H9 (cell line): Measurements from ENCODE around the gene CALN1. TPM values are rescaled to one million over a fixed set of nuclear protein-coding genes. Genes with fewer than 3 reads are reported as not detected.

ENCODE experiments used
- DNase-seq: peaks from one replicate; pipeline ENCODE4 v3.0.0-alpha.2; 2017
- H2AFZ ChIP-seq: one replicate; pipeline ENCODE4 v1.6.1; 2013; ENCODE audit warnings: mild to moderate bottlenecking, low read length, control low read depth, moderate library complexity
- H2AK5ac ChIP-seq: 2 replicates; pipeline ENCODE4 v1.6.1; 2013; ENCODE audit warnings: low read length, control low read depth, mixed read lengths; ENCODE audit not compliant: insufficient read length
- H2BK120ac ChIP-seq: one replicate; pipeline ENCODE4 v1.6.1; 2013; ENCODE audit warnings: low read depth, mild to moderate bottlenecking, low read length, control low read depth, inconsistent platforms; ENCODE audit not compliant: poor library complexity, severe bottlenecking
- H2BK12ac ChIP-seq: 2 replicates; pipeline ENCODE4 v1.6.1; 2013; ENCODE audit warnings: low read length, control low read depth, mixed read lengths, low read depth; ENCODE audit not compliant: insufficient read length
- H2BK15ac ChIP-seq: 2 replicates; pipeline ENCODE4 v1.6.1; 2013; ENCODE audit warnings: low read depth, low read length, control low read depth
- H2BK20ac ChIP-seq: one replicate; pipeline ENCODE4 v1.6.1; 2013; ENCODE audit warnings: low read depth, mild to moderate bottlenecking, low read length, control low read depth, inconsistent platforms; ENCODE audit not compliant: poor library complexity, severe bottlenecking
- H2BK5ac ChIP-seq: 2 replicates; pipeline ENCODE4 v1.6.1; 2013; ENCODE audit warnings: low read length, control low read depth, mixed read lengths; ENCODE audit not compliant: insufficient read length
- H3K14ac ChIP-seq: 2 replicates; pipeline ENCODE4 v1.6.1; 2013; ENCODE audit warnings: low read length, control low read depth; ENCODE audit not compliant: insufficient read depth
- H3K18ac ChIP-seq: 2 replicates; pipeline ENCODE4 v1.6.1; 2013; ENCODE audit warnings: low read depth, mild to moderate bottlenecking, mixed read lengths, low read length, control low read depth; ENCODE audit not compliant: insufficient read length
- H3K23ac ChIP-seq: 2 replicates; pipeline ENCODE4 v1.6.1; 2013; ENCODE audit warnings: low read length, control low read depth, mixed read lengths, low read depth; ENCODE audit not compliant: insufficient read length
- H3K23me2 ChIP-seq: 2 replicates; pipeline ENCODE4 v1.6.1; 2013; ENCODE audit warnings: low read depth, mild to moderate bottlenecking, mixed read lengths, low read length, control low read depth; ENCODE audit not compliant: insufficient read length, poor library complexity, severe bottlenecking
- H3K27ac ChIP-seq: 2 replicates; pipeline ENCODE4 v1.5.1; 2013; ENCODE audit warnings: low read length, control low read depth, mixed read lengths, low read depth; ENCODE audit not compliant: insufficient read length
- H3K27me3 ChIP-seq: 2 replicates; pipeline ENCODE4 v1.6.1; 2013; ENCODE audit warnings: low read length, control low read depth, inconsistent platforms; ENCODE audit not compliant: insufficient read depth
- H3K4ac ChIP-seq: 2 replicates; pipeline ENCODE4 v1.6.1; 2013; ENCODE audit warnings: low read depth, mild to moderate bottlenecking, control low read depth, inconsistent platforms, low read length, moderate library complexity
- H3K4me1 ChIP-seq: 2 replicates; pipeline ENCODE4 v1.6.1; 2013; ENCODE audit warnings: low read length, control low read depth, inconsistent platforms; ENCODE audit not compliant: insufficient read depth
- H3K4me2 ChIP-seq: 2 replicates; pipeline ENCODE4 v1.6.1; 2013; ENCODE audit warnings: low read length, control low read depth, mixed read lengths; ENCODE audit not compliant: insufficient read length, insufficient read depth
- H3K56ac ChIP-seq: 2 replicates; pipeline ENCODE4 v1.6.1; 2013; ENCODE audit warnings: low read depth, mild to moderate bottlenecking, mixed read lengths, low read length, control low read depth; ENCODE audit not compliant: insufficient read length
- H3K79me1 ChIP-seq: 2 replicates; pipeline ENCODE4 v1.6.1; 2013; ENCODE audit warnings: low read depth, mild to moderate bottlenecking, moderate library complexity, low read length, control low read depth, inconsistent platforms; ENCODE audit not compliant: insufficient read depth, poor library complexity, severe bottlenecking
- H3K79me2 ChIP-seq: 2 replicates; pipeline ENCODE4 v1.6.1; 2013; ENCODE audit warnings: low read length, control low read depth, inconsistent platforms; ENCODE audit not compliant: insufficient read depth
- H3K9ac ChIP-seq: 2 replicates; pipeline ENCODE4 v1.6.1; 2013; ENCODE audit warnings: low read length, control low read depth, mixed read lengths; ENCODE audit not compliant: insufficient read length; ENCODE audit errors: extremely low read depth
- H3K9me3 ChIP-seq: one replicate; pipeline ENCODE4 v1.6.1; 2013; ENCODE audit warnings: low read depth, low read length, inconsistent platforms; ENCODE audit not compliant: control insufficient read depth
- H3T11ph ChIP-seq: one replicate; pipeline ENCODE4 v1.6.1; 2013; ENCODE audit warnings: mild to moderate bottlenecking, low read length, control low read depth, inconsistent platforms
- H4K20me1 ChIP-seq: one replicate; pipeline ENCODE4 v1.6.1; 2013; ENCODE audit not compliant: control insufficient read depth, insufficient read length, insufficient read depth
- H4K5ac ChIP-seq: 2 replicates; pipeline ENCODE4 v1.6.1; 2013; ENCODE audit warnings: low read depth, mild to moderate bottlenecking, mixed read lengths, low read length, control low read depth; ENCODE audit not compliant: insufficient read length
- H4K8ac ChIP-seq: replicated peaks from 2 replicates; pipeline ENCODE4 v1.6.1; 2013; ENCODE audit warnings: low read length, control low read depth, mixed read lengths, low read depth; ENCODE audit not compliant: insufficient read length
- H4K91ac ChIP-seq: 2 replicates; pipeline ENCODE4 v1.6.1; 2013; ENCODE audit warnings: low read depth, mild to moderate bottlenecking, moderate library complexity, mixed read lengths, low read length, control low read depth; ENCODE audit not compliant: insufficient read length
- H3K27ac Mint-ChIP-seq, 3 experiments: 2 replicates in 2 of 3; 3 replicates in 1 of 3; pipeline ENCODE4 v1.8.0; 2020 to 2021; ENCODE audit warnings: mixed read lengths in 3 of 3, mild to moderate bottlenecking in 1 of 3, moderate library complexity in 1 of 3
- H3K27me3 Mint-ChIP-seq: 2 replicates; pipeline ENCODE4 v1.8.0; 2021; ENCODE audit warnings: low read depth, mild to moderate bottlenecking, moderate library complexity, mixed read lengths
- H3K36me3 Mint-ChIP-seq, 3 experiments: 2 replicates in 2 of 3; 3 replicates in 1 of 3; pipeline ENCODE4 v1.8.0; 2020 to 2021; ENCODE audit warnings: low read depth in 3 of 3, mixed read lengths in 3 of 3; ENCODE audit not compliant: insufficient read depth in 1 of 3
- H3K4me1 Mint-ChIP-seq, 2 experiments: 2 replicates each; pipeline ENCODE4 v1.8.0; 2020; ENCODE audit warnings: mixed read lengths in 2 of 2
- H3K4me3 Mint-ChIP-seq, 2 experiments: 2 replicates in 1 of 2; 3 replicates in 1 of 2; pipeline ENCODE4 v1.8.0; 2020 to 2021; ENCODE audit warnings: mild to moderate bottlenecking in 2 of 2, mixed read lengths in 2 of 2, moderate library complexity in 1 of 2
- H3K9me3 Mint-ChIP-seq, 2 experiments: 2 replicates in 1 of 2; 3 replicates in 1 of 2; pipeline ENCODE4 v1.8.0; 2020; ENCODE audit warnings: mild to moderate bottlenecking in 2 of 2, mixed read lengths in 2 of 2, moderate library complexity in 1 of 2
- WGBS: extraction: QIAGEN DNeasy Blood & Tissue Kit; methylation state at CpG from one replicate; pipeline ENCODE4 v1.1.7; 2013; ENCODE audit warnings: missing lambda C conversion rate, low lambda C conversion rate, mixed read lengths; ENCODE audit not compliant: insufficient read length; ENCODE audit errors: extremely low coverage; 5-methylcytosine and 5-hydroxymethylcytosine counted together
- total RNA-seq: library from RNA; stranded (reverse); gene quantifications from 2 replicates; pipeline ENCODE4 v1.2.1, GENCODE V29; 2021
- TF ChIP-seq, protein P1 (sequence below): fragments of 200-600 bp; sonication (generic); conservative IDR thresholded peaks from 3 replicates; pipeline ENCODE4 v1.8.0; 2021; ENCODE audit warnings: antibody characterized with exemption, mild to moderate bottlenecking

Gene CALN1
- total RNA-seq, 1 experiment from 2014 or later = 2.8 TPM

GRCh38 chr7:72234086-72234485, 178.1 kb downstream of the CALN1 start:
- H3K9me3 Mint-ChIP-seq = no peaks in the 10 kb centered on the region; a peak in 1 of 5 replicates
- H2BK120ac ChIP-seq = no peak overlapping the region
- no peaks in the 10 kb centered on the region for H3K23me2 ChIP-seq
- no peaks in the 10 kb centered on the region for H3K9me3 ChIP-seq
- H4K5ac ChIP-seq = no peak overlapping the region
- H3K9ac ChIP-seq = no peak overlapping the region
- H2AK5ac ChIP-seq = no peak overlapping the region
- H2BK5ac ChIP-seq = no peak overlapping the region
- DNase-seq = no peak
- no peaks in the 10 kb centered on the region for H3K79me2 ChIP-seq
- H3K4me3 Mint-ChIP-seq = no peak overlapping the region
- TF ChIP-seq, protein P1, sequence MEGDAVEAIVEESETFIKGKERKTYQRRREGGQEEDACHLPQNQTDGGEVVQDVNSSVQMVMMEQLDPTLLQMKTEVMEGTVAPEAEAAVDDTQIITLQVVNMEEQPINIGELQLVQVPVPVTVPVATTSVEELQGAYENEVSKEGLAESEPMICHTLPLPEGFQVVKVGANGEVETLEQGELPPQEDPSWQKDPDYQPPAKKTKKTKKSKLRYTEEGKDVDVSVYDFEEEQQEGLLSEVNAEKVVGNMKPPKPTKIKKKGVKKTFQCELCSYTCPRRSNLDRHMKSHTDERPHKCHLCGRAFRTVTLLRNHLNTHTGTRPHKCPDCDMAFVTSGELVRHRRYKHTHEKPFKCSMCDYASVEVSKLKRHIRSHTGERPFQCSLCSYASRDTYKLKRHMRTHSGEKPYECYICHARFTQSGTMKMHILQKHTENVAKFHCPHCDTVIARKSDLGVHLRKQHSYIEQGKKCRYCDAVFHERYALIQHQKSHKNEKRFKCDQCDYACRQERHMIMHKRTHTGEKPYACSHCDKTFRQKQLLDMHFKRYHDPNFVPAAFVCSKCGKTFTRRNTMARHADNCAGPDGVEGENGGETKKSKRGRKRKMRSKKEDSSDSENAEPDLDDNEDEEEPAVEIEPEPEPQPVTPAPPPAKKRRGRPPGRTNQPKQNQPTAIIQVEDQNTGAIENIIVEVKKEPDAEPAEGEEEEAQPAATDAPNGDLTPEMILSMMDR = no peak
- no peak overlapping the region for H2AFZ ChIP-seq
- no peak overlapping the region for H3K18ac ChIP-seq
- no CpG with 5 or more reads among the region's 3 CpGs for WGBS
- no peaks in the 10 kb centered on the region for H3K27me3 ChIP-seq
- no peaks in the 10 kb centered on the region; the same call in 1 of the 2 replicates for H3K27me3 Mint-ChIP-seq
- no peak overlapping the region for H2BK20ac ChIP-seq
- no peak overlapping the region for H3K14ac ChIP-seq
- no peak overlapping the region for H4K8ac ChIP-seq
- H2BK12ac ChIP-seq = no peak overlapping the region
- H3K4me2 ChIP-seq = no peak overlapping the region
- peak overlapping the region in 2 of 3 experiments; percentile 10 to 57; a peak in 1 of 7 replicates for H3K27ac Mint-ChIP-seq
- no peaks in the 10 kb centered on the region for H3K4me1 ChIP-seq
- H4K20me1 ChIP-seq = no peaks in the 10 kb centered on the region
- peaks cover 3 to 15% of the 10 kb centered on the region in 2 experiments for H3K4me1 Mint-ChIP-seq
- H4K91ac ChIP-seq = no peak overlapping the region
- H3T11ph ChIP-seq = no peak overlapping the region
- H3K79me1 ChIP-seq = no peaks in the 10 kb centered on the region
- H3K23ac ChIP-seq = no peak overlapping the region
- H3K4ac ChIP-seq = no peak overlapping the region
- no peak overlapping the region for H3K56ac ChIP-seq
- H2BK15ac ChIP-seq = no peak overlapping the region
- H3K36me3 Mint-ChIP-seq = no peaks in the 10 kb centered on the region; a peak in 1 of 7 replicates
- no peak overlapping the region for H3K27ac ChIP-seq
